A549 (cell line): ENCODE data around the gene ADAP2. TPM values are rescaled to one million over a fixed set of nuclear protein-coding genes. Genes with fewer than 3 reads are reported as not detected.

Experiments used
- ATAC-seq, 2 experiments: fragments of 200-7000 bp in 1 of 2; fragments of >200 bp in 1 of 2; cut with Nextera tagmentation in 1 of 2; cut with Tn5 transposase in 1 of 2; 3 replicates each; pipeline versions ENCODE4 v1.8.0 to v1.9.1; 2018 to 2020; ENCODE audit warnings: mild to moderate bottlenecking in 1 of 2, moderate library complexity in 1 of 2
- CTCF ChIA-PET: fragments of 300-600 bp; sonication (Branson Sonifier 250); formaldehyde crosslinking; extraction: SDS; loops from one replicate; lab custom pipeline; 2021; ENCODE audit warnings: antibody characterized with exemption, inconsistent platforms; lab: Yijun Ruan, JAX
- POLR2A ChIA-PET: fragments of 350-600 bp; formaldehyde crosslinking; extraction: SDS; loops from one replicate; lab custom pipeline; 2021; ENCODE audit warnings: antibody characterized with exemption, inconsistent platforms; lab: Yijun Ruan, JAX
- DNase-seq, 2 experiments: peaks; one replicate each; pipeline versions ENCODE4 v3.0.0 to v3.0.0-alpha.2; 2011 to 2016; ENCODE audit warnings: low read depth in 1 of 2, low spot score in 1 of 2
- FAIRE-seq: peaks from 2 replicates; lab custom pipeline; 2011; peaks lifted over from hg19 to GRCh38; lab: Jason Lieb, UNC
- H3K27ac ChIP-seq, 2 experiments: fragments of >200 bp; sonication (Bioruptor Twin); formaldehyde crosslinking; 3 replicates each; pipeline ENCODE4 v1.5.1; 2016 to 2017
- H3K4me1 ChIP-seq: fragments of >200 bp; sonication (Bioruptor Twin); formaldehyde crosslinking; 3 replicates; pipeline ENCODE4 v1.6.1; 2016
- H3K4me2 ChIP-seq: fragments of >200 bp; sonication (Bioruptor Twin); formaldehyde crosslinking; 3 replicates; pipeline ENCODE4 v1.6.1; 2016
- H3K4me3 ChIP-seq: fragments of >200 bp; sonication (Bioruptor Twin); formaldehyde crosslinking; 3 replicates; pipeline ENCODE4 v1.5.1; 2016
- H3K9me3 ChIP-seq: fragments of >200 bp; sonication (Bioruptor Twin); formaldehyde crosslinking; 3 replicates; pipeline ENCODE4 v1.6.1; 2016
- BCL3 ChIP-seq: fragments of >200 bp; sonication (Bioruptor Twin); formaldehyde crosslinking; IDR thresholded peaks from 3 replicates; pipeline ENCODE4 v1.6.1; 2016
- CEBPB ChIP-seq, 2 experiments: fragments of >200 bp in 1 of 2; sonication (Bioruptor Twin) in 1 of 2; formaldehyde crosslinking in 1 of 2; IDR thresholded peaks; 2 replicates each; pipeline ENCODE4 v1.6.1; 2012 to 2016
- CHD2 ChIP-seq: fragments of 150-350 bp; IDR thresholded peaks from 2 replicates; pipeline ENCODE4 v1.6.1; 2014; ENCODE audit warnings: low read length; ENCODE audit not compliant: partially characterized antibody
- CTCF ChIP-seq: fragments of >200 bp; sonication (Bioruptor Twin); formaldehyde crosslinking; IDR thresholded peaks from 3 replicates; pipeline ENCODE4 v1.5.1; 2016
- EHF ChIP-seq: fragments of 250-450 bp; sonication (Bioruptor Pico); IDR thresholded peaks from 2 replicates; pipeline ENCODE4 v1.5.0; 2020; ENCODE audit warnings: mild to moderate bottlenecking
- EP300 ChIP-seq, 2 experiments: fragments of >200 bp; sonication (Bioruptor Twin); formaldehyde crosslinking; IDR thresholded peaks; 2 replicates in 1 of 2; 3 replicates in 1 of 2; pipeline ENCODE4 v1.6.1; 2016 to 2017
- ESRRA ChIP-seq: fragments of 150-350 bp; IDR thresholded peaks from 2 replicates; pipeline ENCODE4 v1.6.1; 2014; ENCODE audit warnings: mild to moderate bottlenecking, low read length, borderline replicate concordance
- FOSB ChIP-seq: fragments of 250-450 bp; sonication (Bioruptor Pico); IDR thresholded peaks from 2 replicates; pipeline ENCODE4 v1.5.0; 2020; ENCODE audit warnings: mild to moderate bottlenecking, moderate library complexity
- HDAC2 ChIP-seq: fragments of 200-600 bp; sonication (generic); IDR thresholded peaks from 2 replicates; pipeline ENCODE4 v1.6.1; 2016
- HOXA7 ChIP-seq: fragments of 250-450 bp; sonication (Bioruptor Pico); IDR thresholded peaks from 2 replicates; pipeline ENCODE4 v1.5.0; 2020; ENCODE audit warnings: mild to moderate bottlenecking, moderate library complexity
- HOXB13 ChIP-seq: fragments of 250-450 bp; sonication (Bioruptor Pico); IDR thresholded peaks from 2 replicates; pipeline ENCODE4 v1.5.0; 2020; ENCODE audit warnings: low read depth, mild to moderate bottlenecking, moderate library complexity
- HOXB5 ChIP-seq: fragments of 250-450 bp; sonication (Bioruptor Pico); IDR thresholded peaks from 2 replicates; pipeline ENCODE4 v1.5.0; 2020; ENCODE audit warnings: mild to moderate bottlenecking, moderate library complexity
- KDM5A ChIP-seq: fragments of 200-600 bp; sonication (generic); IDR thresholded peaks from 2 replicates; pipeline ENCODE4 v1.6.1; 2016; ENCODE audit warnings: antibody characterized with exemption, mild to moderate bottlenecking
- MAX ChIP-seq: IDR thresholded peaks from 2 replicates; pipeline ENCODE4 v1.6.1; 2012
- MYC ChIP-seq: IDR thresholded peaks from 2 replicates; pipeline ENCODE4 v1.6.1; 2012; ENCODE audit warnings: mild to moderate bottlenecking, inconsistent platforms, low read length, improper control_type of control experiment, borderline replicate concordance
- PHF8 ChIP-seq: fragments of 200-600 bp; sonication (generic); IDR thresholded peaks from 2 replicates; pipeline ENCODE4 v1.6.1; 2016; ENCODE audit warnings: low read depth, mild to moderate bottlenecking, antibody characterized with exemption, moderate library complexity, borderline replicate concordance
- POLR2AphosphoS2 ChIP-seq: conservative IDR thresholded peaks from 2 replicates; pipeline ENCODE4 v1.6.1; 2012; ENCODE audit warnings: low read length, improper control_type of control experiment, inconsistent platforms
- RAD21 ChIP-seq, 2 experiments: fragments of >200 bp in 1 of 2; sonication (Bioruptor Twin) in 1 of 2; formaldehyde crosslinking in 1 of 2; IDR thresholded peaks in 1 of 2; conservative IDR thresholded peaks in 1 of 2; 2 replicates in 1 of 2; 3 replicates in 1 of 2; pipeline ENCODE4 v1.6.1; 2012 to 2018; ENCODE audit warnings: inconsistent platforms in 1 of 2
- RARB ChIP-seq: fragments of 250-450 bp; sonication (Bioruptor Pico); IDR thresholded peaks from 2 replicates; pipeline ENCODE4 v1.8.0; 2021; ENCODE audit warnings: mild to moderate bottlenecking, moderate library complexity
- RCOR1 ChIP-seq: fragments of 150-350 bp; IDR thresholded peaks from 2 replicates; pipeline ENCODE4 v1.6.1; 2014; ENCODE audit warnings: antibody characterized with exemption, low read length, low read depth
- REST ChIP-seq: fragments of 200-600 bp; sonication (generic); IDR thresholded peaks from 2 replicates; pipeline ENCODE4 v1.6.1; 2016; ENCODE audit warnings: antibody characterized with exemption, mild to moderate bottlenecking, moderate library complexity
- RNF2 ChIP-seq: fragments of 200-600 bp; sonication (generic); IDR thresholded peaks from 2 replicates; pipeline ENCODE4 v1.6.1; 2016; ENCODE audit warnings: low read depth, mild to moderate bottlenecking, antibody characterized with exemption, moderate library complexity, borderline replicate concordance
- SMC3 ChIP-seq: fragments of >200 bp; sonication (Bioruptor Twin); formaldehyde crosslinking; IDR thresholded peaks from 3 replicates; pipeline ENCODE4 v1.6.1; 2018; ENCODE audit warnings: inconsistent platforms
- SREBF2 ChIP-seq: fragments of 450-650 bp; IDR thresholded peaks from 2 replicates; pipeline ENCODE4 v1.6.1; 2014; ENCODE audit warnings: mild to moderate bottlenecking, moderate library complexity
- ZFP36 ChIP-seq: fragments of 450-650 bp; IDR thresholded peaks from 2 replicates; pipeline ENCODE4 v1.6.1; 2014; ENCODE audit warnings: borderline replicate concordance; ENCODE audit not compliant: partially characterized antibody
- ZNF302 ChIP-seq: fragments of 250-450 bp; sonication (Bioruptor Pico); IDR thresholded peaks from 2 replicates; pipeline ENCODE4 v1.9.0; 2021; ENCODE audit warnings: inconsistent platforms, mild to moderate bottlenecking, moderate library complexity
- WGBS: methylation state at CpG from one replicate; pipeline ENCODE4 v1.1.6; 2017; ENCODE audit errors: missing lambda C conversion rate; 5-methylcytosine and 5-hydroxymethylcytosine counted together
- polyA plus RNA-seq, 4 experiments: library from polyadenylated mRNA; depleted of rRNA in 3 of 4; stranded (reverse); fragments of >200 nt; fragmentation: RNase III in 1 of 4; extraction: RNeasy Plus Mini Kit Qiagen cat#74134 plus additional on column Dnase treatment in 1 of 4; gene quantifications; 2 replicates in 3 of 4; 3 replicates in 1 of 4; pipeline ENCODE4 v1.2.3, GENCODE V29; 2011 to 2017
- TF ChIP-seq, protein P1 (sequence below): fragments of 150-350 bp; IDR thresholded peaks from 2 replicates; pipeline ENCODE4 v1.6.1; 2014; ENCODE audit warnings: low read depth, mild to moderate bottlenecking, low read length
- TF ChIP-seq, protein P2 (sequence below): fragments of 250-450 bp; sonication (Bioruptor Pico); IDR thresholded peaks from 2 replicates; pipeline ENCODE4 v1.5.0; 2020; ENCODE audit warnings: low read depth, mild to moderate bottlenecking, moderate library complexity
- TF ChIP-seq, protein P3 (sequence below): fragments of 450-650 bp; IDR thresholded peaks from 2 replicates; pipeline ENCODE4 v1.6.1; 2014; ENCODE audit warnings: antibody characterized with exemption

The ADAP2 gene
- polyA plus RNA-seq, 2 of the 4 experiments (the other 2 are of a cell fraction) = 3.9 to 4.5 TPM

DNA sequence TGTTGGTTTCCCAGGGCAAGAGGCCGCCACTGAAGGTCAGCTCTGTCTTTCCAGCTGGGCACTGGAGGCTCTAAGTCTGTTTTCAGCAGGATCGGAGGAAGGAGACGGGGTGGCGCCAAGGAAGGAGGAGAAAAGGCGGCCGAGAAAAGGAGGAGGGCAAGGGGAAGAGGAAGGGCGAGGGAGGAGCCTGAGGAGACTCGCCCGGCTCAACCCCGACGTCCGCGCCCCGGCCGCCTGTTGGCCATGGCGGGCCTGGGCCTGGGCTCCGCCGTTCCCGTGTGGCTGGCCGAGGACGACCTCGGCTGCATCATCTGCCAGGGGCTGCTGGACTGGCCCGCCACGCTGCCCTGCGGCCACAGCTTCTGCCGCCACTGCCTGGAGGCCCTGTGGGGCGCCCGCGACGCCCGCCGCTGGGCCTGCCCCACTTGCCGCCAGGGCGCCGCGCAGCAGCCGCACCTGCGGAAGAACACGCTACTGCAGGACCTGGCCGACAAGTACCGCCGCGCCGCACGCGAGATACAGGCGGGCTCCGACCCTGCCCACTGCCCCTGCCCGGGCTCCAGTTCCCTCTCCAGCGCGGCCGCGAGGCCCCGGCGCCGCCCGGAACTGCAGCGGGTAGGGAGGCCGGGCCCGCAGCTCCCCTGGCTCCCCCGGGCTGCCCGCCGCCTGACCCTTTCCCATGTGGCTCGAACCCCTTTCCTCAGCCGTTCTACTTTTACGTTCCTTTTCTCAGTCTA, 49.3 kb downstream of the ADAP2 start, which contains the start of gene RNF135:
Gene RNF135, plus strand, starts transcription at position 209 of the 737 bp plus-strand sequence. Its CDS starts 35 bp downstream, at position 244.
- under 1% methylated on average over 41 of the region's 66 CpGs for WGBS
- peak; percentile 95 for DNase-seq
- Histone ChIP-seq H3K4me3 (peak within 1 kb of the TSS; percentile 60), H3K27ac (peak within 1 kb of the TSS; percentile 84 to 91), H3K4me1 (peaks cover 10% of the 10 kb centered on the region), H3K9me3 (peaks cover 11% of the 10 kb centered on the region), H3K4me2 (peak within 1 kb of the TSS; percentile 74)
- peak; percentile 94 to 95 for ATAC-seq
- ChIA-PET CTCF (interaction anchor here (0.7 to 2.3 kb wide), 17 partner anchors 11 to 554 kb away, joined by 3 to 9 read pairs (median 4); partner anchors contain the start of gene TEFM), POLR2A (interaction anchor here (0.6 to 2.6 kb wide), 12 partner anchors 10 to 235 kb away, joined by 3 to 15 read pairs (median 4); partner anchors contain the start of genes CRLF3, NF1 and TEFM)
- FAIRE-seq = no peak
- TF ChIP-seq SREBF2 (no peak), CHD2 (peak; percentile 28), HOXA7 (CRISPR knock-in tag) (no peak), MAX (peak; percentile 88), RCOR1 (no peak), EHF (CRISPR knock-in tag) (peak; percentile 62; the same call in 1 of the 2 replicates), RNF2 (no peak), HOXB13 (peak; percentile 84), FOSB (CRISPR knock-in tag) (no peak), RARB (no peak), KDM5A (no peak), BCL3 (peak; percentile 97; the same call in 2 of the 3 replicates), CEBPB (IDR thresholded peaks at IDR 0.05) (no peak), HOXB5 (CRISPR knock-in tag) (peak; percentile 81), ZNF302 (CRISPR knock-in tag) (no peak), ESRRA (no peak), ZFP36 (no peak), HDAC2 (no peak), SMC3 (peak; percentile 6; the same call in 2 of the 3 replicates), REST (no peak), RAD21 (conservative IDR thresholded peaks at IDR 0.05 in 1 of 2, IDR thresholded peaks at IDR 0.05 in 1 of 2) (peak; percentile 11 to 16; a peak in 1 of 5 replicates), CTCF (no peak), EP300 (IDR thresholded peaks at IDR 0.05) (no peak), POLR2AphosphoS2 (no peak), PHF8 (peak; percentile 100), MYC (peak; percentile 91)
- TF ChIP-seq, protein P1, sequence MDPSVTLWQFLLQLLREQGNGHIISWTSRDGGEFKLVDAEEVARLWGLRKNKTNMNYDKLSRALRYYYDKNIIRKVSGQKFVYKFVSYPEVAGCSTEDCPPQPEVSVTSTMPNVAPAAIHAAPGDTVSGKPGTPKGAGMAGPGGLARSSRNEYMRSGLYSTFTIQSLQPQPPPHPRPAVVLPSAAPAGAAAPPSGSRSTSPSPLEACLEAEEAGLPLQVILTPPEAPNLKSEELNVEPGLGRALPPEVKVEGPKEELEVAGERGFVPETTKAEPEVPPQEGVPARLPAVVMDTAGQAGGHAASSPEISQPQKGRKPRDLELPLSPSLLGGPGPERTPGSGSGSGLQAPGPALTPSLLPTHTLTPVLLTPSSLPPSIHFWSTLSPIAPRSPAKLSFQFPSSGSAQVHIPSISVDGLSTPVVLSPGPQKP = no peak
- TF ChIP-seq, protein P2, sequence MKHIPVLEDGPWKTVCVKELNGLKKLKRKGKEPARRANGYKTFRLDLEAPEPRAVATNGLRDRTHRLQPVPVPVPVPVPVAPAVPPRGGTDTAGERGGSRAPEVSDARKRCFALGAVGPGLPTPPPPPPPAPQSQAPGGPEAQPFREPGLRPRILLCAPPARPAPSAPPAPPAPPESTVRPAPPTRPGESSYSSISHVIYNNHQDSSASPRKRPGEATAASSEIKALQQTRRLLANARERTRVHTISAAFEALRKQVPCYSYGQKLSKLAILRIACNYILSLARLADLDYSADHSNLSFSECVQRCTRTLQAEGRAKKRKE = peak; percentile 56; the same call in 1 of the 2 replicates
- TF ChIP-seq, protein P3, sequence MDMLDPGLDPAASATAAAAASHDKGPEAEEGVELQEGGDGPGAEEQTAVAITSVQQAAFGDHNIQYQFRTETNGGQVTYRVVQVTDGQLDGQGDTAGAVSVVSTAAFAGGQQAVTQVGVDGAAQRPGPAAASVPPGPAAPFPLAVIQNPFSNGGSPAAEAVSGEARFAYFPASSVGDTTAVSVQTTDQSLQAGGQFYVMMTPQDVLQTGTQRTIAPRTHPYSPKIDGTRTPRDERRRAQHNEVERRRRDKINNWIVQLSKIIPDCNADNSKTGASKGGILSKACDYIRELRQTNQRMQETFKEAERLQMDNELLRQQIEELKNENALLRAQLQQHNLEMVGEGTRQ = no peak
